Measurements from ENCODE around the gene TPRX1. TPM values are rescaled to one million over a fixed set of nuclear protein-coding genes. Genes with fewer than 3 reads are reported as not detected.

TPRX1 gene
- total and polyA plus RNA-seq, 2 donors (not counting 3 experiments of a cell fraction or from before 2014, with no cell fraction given): not detected

DNA sequence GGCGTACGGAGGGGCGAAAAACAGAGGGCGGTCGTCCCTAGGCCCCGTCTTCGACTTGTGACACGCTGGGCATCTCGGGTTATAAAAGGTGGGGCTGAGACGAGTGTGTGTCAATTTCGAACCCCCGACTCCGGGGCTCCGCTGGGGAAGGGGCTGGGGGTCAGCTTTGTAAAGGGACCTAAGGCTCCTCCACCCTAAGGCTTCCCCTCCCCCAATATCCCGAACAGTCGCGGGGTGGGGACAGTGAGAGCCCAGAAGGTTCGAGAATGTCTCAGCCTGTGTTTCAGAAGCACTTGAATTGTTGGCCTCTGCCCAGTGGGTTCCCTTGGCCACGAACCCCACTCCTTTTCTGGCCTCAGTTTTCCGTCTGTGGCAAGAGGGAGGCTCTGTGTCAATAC lies 25.4 kb downstream of the TPRX1 start:
- TSS peak; percentile 67 for BruUV-seq (replicated peaks)
- Histone ChIP-seq H3K4me3 (replicated peaks in 1 of 3; ENCODE audit: insufficient read depth in 1 of 3, low read depth in 1 of 3, low read length in 3 of 3) (peak overlapping the region; percentile 85 to 93 (median 89)), H3K4me1 (ENCODE audit: control insufficient read depth, extremely low read depth, insufficient read depth, low read length) (peaks cover 14% of the 10 kb centered on the region), H3K36me3 (ENCODE audit: control insufficient read depth in 2 of 2, extremely low read depth in 1 of 2, insufficient read depth in 2 of 2, low read length in 2 of 2) (peaks cover 0 to 18% of the 10 kb centered on the region in 2 experiments), H3K27me3 (ENCODE audit: control insufficient read depth in 2 of 2, insufficient read depth in 2 of 2, low read length in 2 of 2) (no peaks in the 10 kb centered on the region), H3K27ac (ENCODE audit: insufficient read depth, low read depth, low read length) (peak overlapping the region; percentile 95), H3K9me1 (replicated peaks; ENCODE audit: control insufficient read depth, extremely low read depth, insufficient read depth, low read length) (no peaks in the 10 kb centered on the region), H3K79me2 (ENCODE audit: control insufficient read depth, insufficient read depth, low read length) (peaks cover 30% of the 10 kb centered on the region), H2AFZ (ENCODE audit: low read depth, low read length) (peak overlapping the region; percentile 96), H3K9ac (replicated peaks; ENCODE audit: extremely low read depth, insufficient read depth, low read length) (peak overlapping the region; percentile 93), H3K9me3 (replicated peaks; ENCODE audit: control insufficient read depth, insufficient read depth, low read length) (no peaks in the 10 kb centered on the region), H3K4me2 (ENCODE audit: insufficient read depth, low read length) (peak overlapping the region; percentile 96), H4K20me1 (replicated peaks; ENCODE audit: control insufficient read depth, extremely low read depth, insufficient read depth, low read length) (no peaks in the 10 kb centered on the region)
- dilution Hi-C loops (cut with MboI; ENCODE audit: extremely low pct_ligation_motif_present, low sequenced_read_pairs) (no loop called here), intact Hi-C loops (cut with micrococcal nuclease) (loop anchor here (1.0 kb wide), 1 partner anchor 13 kb away; no protein-coding TSS in a partner anchor)
- FAIRE-seq (no peak), DNase-seq (ENCODE audit: low read depth, low spot score) (peak; percentile 34)
- CTCF ChIA-PET: interaction anchor here (1.4 kb wide), 2 partner anchors 13 to 66 kb away, joined by 5 to 7 read pairs; partner anchors contain the start of gene EHD2
- POLR2A ChIA-PET: no interaction called here
- TF ChIP-seq, protein P1, sequence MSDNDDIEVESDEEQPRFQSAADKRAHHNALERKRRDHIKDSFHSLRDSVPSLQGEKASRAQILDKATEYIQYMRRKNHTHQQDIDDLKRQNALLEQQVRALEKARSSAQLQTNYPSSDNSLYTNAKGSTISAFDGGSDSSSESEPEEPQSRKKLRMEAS (IDR thresholded peaks at IDR 0.05; ENCODE audit: insufficient read depth, insufficient read length): no peak
- TF ChIP-seq, protein P2, sequence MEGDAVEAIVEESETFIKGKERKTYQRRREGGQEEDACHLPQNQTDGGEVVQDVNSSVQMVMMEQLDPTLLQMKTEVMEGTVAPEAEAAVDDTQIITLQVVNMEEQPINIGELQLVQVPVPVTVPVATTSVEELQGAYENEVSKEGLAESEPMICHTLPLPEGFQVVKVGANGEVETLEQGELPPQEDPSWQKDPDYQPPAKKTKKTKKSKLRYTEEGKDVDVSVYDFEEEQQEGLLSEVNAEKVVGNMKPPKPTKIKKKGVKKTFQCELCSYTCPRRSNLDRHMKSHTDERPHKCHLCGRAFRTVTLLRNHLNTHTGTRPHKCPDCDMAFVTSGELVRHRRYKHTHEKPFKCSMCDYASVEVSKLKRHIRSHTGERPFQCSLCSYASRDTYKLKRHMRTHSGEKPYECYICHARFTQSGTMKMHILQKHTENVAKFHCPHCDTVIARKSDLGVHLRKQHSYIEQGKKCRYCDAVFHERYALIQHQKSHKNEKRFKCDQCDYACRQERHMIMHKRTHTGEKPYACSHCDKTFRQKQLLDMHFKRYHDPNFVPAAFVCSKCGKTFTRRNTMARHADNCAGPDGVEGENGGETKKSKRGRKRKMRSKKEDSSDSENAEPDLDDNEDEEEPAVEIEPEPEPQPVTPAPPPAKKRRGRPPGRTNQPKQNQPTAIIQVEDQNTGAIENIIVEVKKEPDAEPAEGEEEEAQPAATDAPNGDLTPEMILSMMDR (IDR thresholded peaks at IDR 0.05; ENCODE audit: extremely low read depth in 1 of 2, insufficient read depth in 1 of 2, low read depth in 1 of 2, low read length in 2 of 2): no peak
- TF ChIP-seq POLR2AphosphoS5 (IDR thresholded peaks at IDR 0.05; ENCODE audit: insufficient read depth, low read depth, low read length) (no peak), FOS (IDR thresholded peaks at IDR 0.05; ENCODE audit: borderline replicate concordance, insufficient read depth, low read length) (no peak), EZH2 (IDR thresholded peaks at IDR 0.05; ENCODE audit: borderline replicate concordance, low read depth, low read length, severe bottlenecking) (no peak), JUN (IDR thresholded peaks at IDR 0.05; ENCODE audit: borderline replicate concordance, insufficient read depth, insufficient read length, low read depth) (no peak), POLR2A (IDR thresholded peaks at IDR 0.05; ENCODE audit: low read depth, low read length) (no peak), MYC (IDR thresholded peaks at IDR 0.05; ENCODE audit: low read depth, low read length) (no peak), GATA2 (IDR thresholded peaks at IDR 0.05; ENCODE audit: insufficient read depth, insufficient read length, low read depth, low read length) (no peak)

Data from endothelial cell of umbilical vein (primary cell).